Large intestine (tissue), 3 donors: Measurements from ENCODE around the gene SLC46A2. TPM values are rescaled to one million over a fixed set of nuclear protein-coding genes. Genes with fewer than 3 reads are reported as not detected.

ENCODE experiments used
- DNase-seq, 2 donors: peaks; one replicate each; pipeline versions ENCODE4 v3.0.0 to v3.0.0-alpha.2; 2013
- H3K27ac ChIP-seq: one replicate; pipeline ENCODE4 v1.5.1; 2013; ENCODE audit warnings: low read length
- H3K27me3 ChIP-seq: 2 replicates; pipeline ENCODE4 v1.6.1; 2013; ENCODE audit warnings: low read length; ENCODE audit not compliant: control insufficient read depth, insufficient read depth
- H3K36me3 ChIP-seq: 2 replicates; pipeline ENCODE4 v1.6.1; 2013; ENCODE audit warnings: low read length; ENCODE audit not compliant: control insufficient read depth, insufficient read depth
- H3K4me1 ChIP-seq: one replicate; pipeline ENCODE4 v1.6.1; 2013; ENCODE audit warnings: low read length; ENCODE audit not compliant: control insufficient read depth, insufficient read depth
- H3K4me3 ChIP-seq: one replicate; pipeline ENCODE4 v1.5.1; 2013; ENCODE audit warnings: low read length
- H3K9me3 ChIP-seq: one replicate; pipeline ENCODE4 v1.6.1; 2013; ENCODE audit warnings: mild to moderate bottlenecking, low read depth, low read length, moderate library complexity; ENCODE audit not compliant: control insufficient read depth
- WGBS: methylation state at CpG from one replicate; pipeline ENCODE4 v1.1.5; 2013; ENCODE audit warnings: low lambda C conversion rate; ENCODE audit not compliant: insufficient coverage; 5-methylcytosine and 5-hydroxymethylcytosine counted together
- polyA plus RNA-seq: library from polyadenylated mRNA; unstranded; fragments of 120-200 nt; gene quantifications from one replicate; pipeline ENCODE4 v1.2.1, GENCODE V29; 2013

The SLC46A2 gene
- polyA plus RNA-seq, 1 donor: 0.43 TPM

DNA sequence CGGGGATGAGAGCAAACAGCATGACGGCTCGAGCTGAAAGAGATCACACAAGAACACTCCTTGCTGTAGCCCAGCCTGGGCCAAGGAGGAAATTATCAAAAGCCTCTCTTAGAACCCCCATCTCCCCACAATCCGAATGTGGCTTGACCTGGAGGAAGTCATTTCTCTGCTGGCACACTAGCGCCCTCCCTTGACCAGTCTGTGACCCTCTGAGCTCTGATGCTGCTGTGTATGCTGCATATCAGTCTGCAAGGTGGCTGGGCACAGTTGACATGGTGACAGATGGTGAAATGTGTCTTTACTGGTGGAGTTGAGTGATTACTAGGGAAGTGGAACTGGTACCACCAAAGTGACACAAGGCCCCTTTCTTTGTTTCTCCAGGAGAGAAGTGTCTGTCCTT lies 3.3 kb downstream of the SLC46A2 start:
- Histone ChIP-seq H3K9me3 (peaks cover 4% of the 10 kb centered on the region), H3K36me3 (no peaks in the 10 kb centered on the region), H3K27ac (no peak overlapping the region), H3K4me1 (no peaks in the 10 kb centered on the region), H3K4me3 (no peak overlapping the region), H3K27me3 (peaks cover 34% of the 10 kb centered on the region)
- WGBS: no CpG with 5 or more reads among the region's 5 CpGs
- DNase-seq: no peak

- Histone ChIP-seq H3K27ac (no peak overlapping the region), H3K36me3 (peaks cover 3% of the 10 kb centered on the region), H3K9me3 (peaks cover 4% of the 10 kb centered on the region), H3K4me3 (no peak overlapping the region), H3K4me1 (no peaks in the 10 kb centered on the region), H3K27me3 (peaks cover 23% of the 10 kb centered on the region)
- DNase-seq: no peak
- no CpG with 5 or more reads among the region's 4 CpGs for WGBS
Measured at GRCh38 chr9:112886351-112886750, 4.3 kb downstream of the SLC46A2 start.

DNA sequence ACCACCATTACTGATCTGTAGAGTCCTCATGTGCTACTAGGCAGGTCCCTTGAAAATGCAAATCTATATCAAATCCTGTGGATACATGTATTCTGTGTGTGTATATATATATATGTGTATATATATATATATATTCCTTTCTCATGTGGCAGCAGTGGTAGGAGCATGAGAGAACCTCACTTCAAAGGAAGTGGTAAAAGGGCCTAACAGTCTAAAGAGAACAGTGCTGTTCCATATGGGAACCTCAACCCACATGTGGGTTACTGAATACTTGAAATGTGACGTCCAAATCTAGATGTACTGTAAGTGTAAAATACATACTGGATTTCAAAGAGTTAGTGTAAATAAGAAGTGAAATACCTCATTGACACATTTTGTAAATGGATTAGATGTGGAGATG lies 5.4 kb downstream of the SLC46A2 start:
- Histone ChIP-seq H3K27ac (no peak overlapping the region), H3K4me1 (no peaks in the 10 kb centered on the region), H3K4me3 (no peak overlapping the region), H3K9me3 (no peaks in the 10 kb centered on the region), H3K27me3 (peaks cover 13% of the 10 kb centered on the region), H3K36me3 (peaks cover 5% of the 10 kb centered on the region)
- no peak for DNase-seq
- 83% methylated on average over 1 of the region's 1 CpG for WGBS

DNA sequence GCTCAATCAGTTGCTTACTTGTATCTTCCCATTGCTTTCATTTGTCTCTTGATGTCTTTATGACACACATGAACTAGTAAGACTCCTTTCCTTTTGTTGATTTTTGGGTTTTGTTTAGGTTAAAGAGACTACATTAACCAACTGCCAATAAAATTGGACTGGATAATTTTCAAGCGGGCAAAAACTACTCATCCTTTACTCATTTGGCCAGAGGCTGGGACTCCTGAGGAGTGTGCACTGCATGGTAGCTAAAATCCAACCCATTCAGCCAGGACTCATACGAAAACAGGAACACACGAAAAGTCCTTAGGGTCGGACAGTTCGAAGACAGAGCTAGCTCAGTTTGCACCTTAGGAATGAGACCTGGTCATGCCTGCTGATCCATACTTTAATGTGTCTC lies 6.0 kb downstream of the SLC46A2 start:
- DNase-seq: no peak
- peaks cover 7% of the 10 kb centered on the region for H3K27me3 ChIP-seq
- no peaks in the 10 kb centered on the region for H3K9me3 ChIP-seq
- H3K4me3 ChIP-seq: no peak overlapping the region
- no peaks in the 10 kb centered on the region for H3K4me1 ChIP-seq
- no peak overlapping the region for H3K27ac ChIP-seq
- peaks cover 5% of the 10 kb centered on the region for H3K36me3 ChIP-seq
- WGBS: 100% methylated on average over 1 of the region's 5 CpGs

GRCh38 chr9:112884101-112884500 lies 6.6 kb downstream of the SLC46A2 start:
- Histone ChIP-seq H3K4me3 (no peak overlapping the region), H3K27ac (no peak overlapping the region), H3K9me3 (no peaks in the 10 kb centered on the region), H3K36me3 (peaks cover 5% of the 10 kb centered on the region), H3K27me3 (peaks cover under 1% of the 10 kb centered on the region), H3K4me1 (no peaks in the 10 kb centered on the region)
- no peak for DNase-seq
- no CpG with 5 or more reads among the region's 6 CpGs for WGBS

GRCh38 chr9:112881331-112881730 lies 9.3 kb downstream of the SLC46A2 start:
- no peak overlapping the region for H3K27ac ChIP-seq
- H3K4me3 ChIP-seq: no peak overlapping the region
- no CpG with 5 or more reads among the region's 7 CpGs for WGBS
- no peaks in the 10 kb centered on the region for H3K27me3 ChIP-seq
- peaks cover 13% of the 10 kb centered on the region for H3K36me3 ChIP-seq
- H3K4me1 ChIP-seq: no peaks in the 10 kb centered on the region
- DNase-seq: no peak
- no peaks in the 10 kb centered on the region for H3K9me3 ChIP-seq

DNA sequence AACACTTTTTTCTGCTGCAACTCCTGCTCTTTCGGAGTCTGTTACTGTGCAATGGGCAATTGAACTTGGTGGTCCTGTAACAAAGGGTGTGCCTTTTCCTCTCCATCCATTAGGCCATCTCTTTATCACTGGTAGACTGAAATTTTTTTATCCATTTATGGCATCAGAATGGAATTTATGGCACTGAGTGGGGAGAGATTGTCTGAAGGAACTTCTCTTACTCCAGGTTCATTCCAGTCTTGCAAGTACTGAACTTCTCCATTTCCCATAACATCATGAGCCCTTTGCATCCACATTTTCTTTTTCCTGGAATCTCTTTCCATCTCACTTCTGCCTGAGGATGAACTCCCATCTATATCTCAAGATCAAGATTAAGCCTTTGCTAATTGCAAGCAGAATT lies 10.0 kb downstream of the SLC46A2 start:
- H3K4me3 ChIP-seq: no peak overlapping the region
- H3K36me3 ChIP-seq: peaks cover 17% of the 10 kb centered on the region
- 100% methylated on average over 1 of the region's 1 CpG for WGBS
- no peaks in the 10 kb centered on the region for H3K4me1 ChIP-seq
- H3K27ac ChIP-seq: no peak overlapping the region
- no peak for DNase-seq
- no peaks in the 10 kb centered on the region for H3K27me3 ChIP-seq
- no peaks in the 10 kb centered on the region for H3K9me3 ChIP-seq

GRCh38 chr9:112878752-112879151 lies 11.9 kb downstream of the SLC46A2 start:
- whole genome bisulfite sequencing: no CpG with 5 or more reads among the region's 2 CpGs
- no peaks in the 10 kb centered on the region for H3K9me3 ChIP-seq
- H3K27ac ChIP-seq: no peak overlapping the region
- H3K27me3 ChIP-seq: no peaks in the 10 kb centered on the region
- peaks cover 22% of the 10 kb centered on the region for H3K36me3 ChIP-seq
- H3K4me3 ChIP-seq: no peak overlapping the region
- no peak for DNase-seq
- no peaks in the 10 kb centered on the region for H3K4me1 ChIP-seq

DNA sequence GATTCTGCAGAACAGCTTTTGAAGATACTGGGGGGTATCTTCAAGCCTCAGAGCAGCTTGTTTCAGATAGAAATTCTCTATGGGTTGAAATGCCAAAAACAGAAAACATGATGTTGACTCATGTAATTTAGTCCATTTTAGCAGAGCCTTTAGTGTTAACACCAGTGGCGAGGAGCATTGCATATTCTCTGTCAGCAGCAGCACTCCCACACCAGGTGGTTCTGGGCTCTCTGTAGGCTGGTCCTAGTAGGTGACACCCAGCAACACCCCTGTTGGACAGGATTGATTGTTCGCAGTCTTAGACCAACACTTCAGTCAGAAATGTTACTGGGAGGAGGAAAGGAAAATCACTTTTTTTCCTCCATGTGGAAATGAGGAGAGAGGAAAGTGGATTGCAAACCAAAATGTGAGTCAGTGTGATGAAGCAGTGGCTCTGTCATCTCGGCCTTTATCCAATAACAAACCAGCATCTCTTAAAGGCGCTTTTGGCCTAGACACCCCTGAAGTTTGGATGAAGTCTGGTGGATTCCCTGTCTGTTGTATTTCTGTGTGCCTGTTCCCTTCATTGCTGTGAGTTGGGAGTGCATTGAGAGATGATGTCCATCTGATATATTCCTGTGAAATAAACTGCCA lies 16.8 kb downstream of the SLC46A2 start:
- DNase-seq: no peak
- peaks cover 41% of the 10 kb centered on the region for H3K36me3 ChIP-seq
- H3K9me3 ChIP-seq: no peaks in the 10 kb centered on the region
- no peak overlapping the region for H3K27ac ChIP-seq
- H3K4me1 ChIP-seq: no peaks in the 10 kb centered on the region
- H3K4me3 ChIP-seq: no peak overlapping the region
- no peaks in the 10 kb centered on the region for H3K27me3 ChIP-seq
- WGBS: no CpG with 5 or more reads among the region's 4 CpGs

DNA sequence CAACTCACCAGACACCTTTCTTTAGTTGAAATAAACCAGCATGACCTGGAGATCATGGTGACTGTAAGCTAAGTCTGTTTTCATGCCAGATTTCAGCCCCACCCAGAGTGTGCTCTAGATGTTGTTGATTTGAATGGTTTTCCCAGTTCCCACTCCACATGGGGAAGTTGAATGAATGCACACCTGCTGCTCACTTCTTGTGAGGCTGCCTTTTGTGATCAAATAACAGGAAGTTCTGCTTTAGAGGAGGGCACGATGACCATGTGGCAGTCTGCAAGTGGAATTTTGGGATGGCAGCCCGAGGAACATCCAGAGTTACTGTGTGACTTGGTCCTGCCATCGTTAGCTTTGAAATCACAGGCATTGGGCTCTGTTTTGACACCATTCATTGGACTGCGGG lies 18.7 kb downstream of the SLC46A2 start:
- H3K36me3 ChIP-seq: peaks cover 45% of the 10 kb centered on the region
- no CpG with 5 or more reads among the region's 4 CpGs for WGBS
- no peak overlapping the region for H3K4me3 ChIP-seq
- no peaks in the 10 kb centered on the region for H3K27me3 ChIP-seq
- no peak for DNase-seq
- H3K27ac ChIP-seq: no peak overlapping the region
- H3K9me3 ChIP-seq: no peaks in the 10 kb centered on the region
- peaks cover 9% of the 10 kb centered on the region for H3K4me1 ChIP-seq

GRCh38 chr9:112870556-112870955 lies 20.1 kb downstream of the SLC46A2 start:
- no peak for DNase-seq
- H3K27ac ChIP-seq: no peak overlapping the region
- no peaks in the 10 kb centered on the region for H3K27me3 ChIP-seq
- peaks cover 4% of the 10 kb centered on the region for H3K9me3 ChIP-seq
- H3K36me3 ChIP-seq: peaks cover 46% of the 10 kb centered on the region
- peaks cover 9% of the 10 kb centered on the region for H3K4me1 ChIP-seq
- WGBS: no CpG with 5 or more reads among the region's 6 CpGs
- no peak overlapping the region for H3K4me3 ChIP-seq
